CD4-positive, alpha-beta memory T cell (primary cell): ENCODE measurements around the gene ATP8A2. TPM values are rescaled to one million over a fixed set of nuclear protein-coding genes. Genes with fewer than 3 reads are reported as not detected.
"Not testable (repeated sequence)": the region's sequence is repeated elsewhere in the genome, so short reads cannot be mapped to it uniquely, and the experiment has no call there.

ENCODE experiments used
- CTCF ChIA-PET: fragments of 350-600 bp; sonication (Branson Sonifier 250); formaldehyde crosslinking; loops from one replicate; lab custom pipeline; 2021; ENCODE audit warnings: inconsistent platforms; ENCODE audit not compliant: partially characterized antibody; lab: Charles Lee
- POLR2A ChIA-PET: fragments of 350-600 bp; sonication (Branson Sonifier 250); formaldehyde crosslinking; loops from one replicate; lab custom pipeline; 2021; ENCODE audit not compliant: partially characterized antibody; lab: Charles Lee
- DNase-seq, 5 donors: peaks; one replicate each; pipeline versions ENCODE4 v3.0.0 to v3.0.0-alpha.2; 2020 to 2022; ENCODE audit warnings: mixed read lengths in 1 of 5
- H3K27ac ChIP-seq: one replicate; pipeline ENCODE4 v1.7.0; 2013; ENCODE audit warnings: low read depth, low read length
- H3K27me3 ChIP-seq: 2 replicates; pipeline ENCODE4 v1.7.0; 2013; ENCODE audit warnings: mild to moderate bottlenecking, low read length, moderate library complexity; ENCODE audit not compliant: insufficient read depth
- H3K36me3 ChIP-seq: 2 replicates; pipeline ENCODE4 v1.7.0; 2013; ENCODE audit warnings: mild to moderate bottlenecking, low read length, moderate library complexity; ENCODE audit not compliant: insufficient read depth
- H3K4me1 ChIP-seq: 2 replicates; pipeline ENCODE4 v1.7.0; 2013; ENCODE audit warnings: mild to moderate bottlenecking, low read length, moderate library complexity; ENCODE audit not compliant: insufficient read depth
- H3K4me3 ChIP-seq, 2 donors: one replicate each; pipeline ENCODE4 v1.7.0; 2013; ENCODE audit warnings: low read length in 2 of 2, mild to moderate bottlenecking in 1 of 2
- H3K9me3 ChIP-seq, 2 donors: one replicate each; pipeline ENCODE4 v1.7.0; 2013; ENCODE audit warnings: low read length in 2 of 2, control low read depth in 1 of 2; ENCODE audit not compliant: control insufficient read depth in 1 of 2
- H3K27ac Mint-ChIP-seq, 7 donors: one replicate each; pipeline ENCODE4 v1.8.0; 2020 to 2021; ENCODE audit warnings: mixed read lengths in 7 of 7, mild to moderate bottlenecking in 6 of 7, inconsistent platforms in 3 of 7, moderate library complexity in 3 of 7
- H3K27me3 Mint-ChIP-seq, 2 donors: one replicate each; pipeline ENCODE4 v1.8.0; 2020 to 2021; ENCODE audit warnings: mixed read lengths in 2 of 2
- H3K36me3 Mint-ChIP-seq, 2 donors: one replicate each; pipeline ENCODE4 v1.8.0; 2020 to 2021; ENCODE audit warnings: mixed read lengths in 2 of 2, inconsistent platforms in 1 of 2, mild to moderate bottlenecking in 1 of 2
- H3K4me1 Mint-ChIP-seq, 4 donors: one replicate each; pipeline ENCODE4 v1.8.0; 2020 to 2021; ENCODE audit warnings: mixed read lengths in 4 of 4, mild to moderate bottlenecking in 1 of 4
- H3K4me3 Mint-ChIP-seq, 8 donors: one replicate each; pipeline ENCODE4 v1.8.0; 2020 to 2021; ENCODE audit warnings: mixed read lengths in 8 of 8, mild to moderate bottlenecking in 7 of 8, moderate library complexity in 6 of 8, inconsistent platforms in 3 of 8
- H3K9me3 Mint-ChIP-seq, 8 donors: one replicate each; pipeline ENCODE4 v1.8.0; 2020 to 2021; ENCODE audit warnings: mixed read lengths in 8 of 8, mild to moderate bottlenecking in 5 of 8, inconsistent platforms in 3 of 8, moderate library complexity in 1 of 8
- intact Hi-C: fragments of 100-400 bp; cut with micrococcal nuclease; formaldehyde crosslinking; loops from one replicate; pipeline ENCODE4 v1.15.1; 2023
- polyA plus RNA-seq, 2 donors: library from polyadenylated mRNA; unstranded; fragments of 300-500 nt; fragmentation: Illumina TruSeq; gene quantifications; one replicate each; pipeline ENCODE4 v1.2.3, GENCODE V29; 2021
- total RNA-seq, 2 experiments: library from RNA; stranded (reverse); gene quantifications; one replicate each; pipeline ENCODE4 v1.2.3, GENCODE V29; 2021

The ATP8A2 gene
- total and polyA plus RNA-seq, 4 experiments from 2014 or later = 0.36 to 0.93 (median 0.67) TPM

DNA sequence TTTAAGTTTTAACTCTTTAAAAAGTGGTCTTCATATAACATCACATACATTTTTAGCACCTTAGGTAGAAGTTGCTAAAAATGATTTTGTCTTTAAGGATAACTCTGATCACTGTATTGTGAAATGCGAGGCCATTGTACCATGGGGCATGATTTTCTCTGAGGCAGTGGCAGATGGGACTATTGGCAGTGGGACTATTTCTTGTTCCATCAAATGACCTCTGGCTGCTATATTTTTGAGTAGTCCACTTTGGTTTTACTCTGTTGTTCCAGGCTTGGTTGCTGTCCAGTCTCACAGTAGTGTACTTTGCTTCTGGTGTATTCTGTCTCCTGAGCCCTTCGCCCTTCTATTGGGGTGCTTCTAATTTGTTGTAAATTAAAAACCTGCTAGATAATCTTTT, 156.5 kb downstream of the ATP8A2 start:
- H3K27me3 Mint-ChIP-seq = peaks cover 4 to 20% of the 10 kb centered on the region in 2 donors
- H3K9me3 Mint-ChIP-seq = peaks cover 0 to 41% (median 21%) of the 10 kb centered on the region in 8 donors
- H3K36me3 Mint-ChIP-seq = no peaks in the 10 kb centered on the region
- no peaks in the 10 kb centered on the region for H3K36me3 ChIP-seq
- H3K4me3 ChIP-seq = no peak overlapping the region
- H3K4me1 ChIP-seq = no peaks in the 10 kb centered on the region
- no peak overlapping the region for H3K4me3 Mint-ChIP-seq
- peaks cover 0 to 3% of the 10 kb centered on the region in 2 donors for H3K9me3 ChIP-seq
- peaks cover 3% of the 10 kb centered on the region for H3K27me3 ChIP-seq
- ChIA-PET CTCF (interaction anchor here (1.2 kb wide), 1 partner anchor 52 kb away, joined by 3 read pairs; no protein-coding TSS in a partner anchor), POLR2A (no interaction called here)
- intact Hi-C loops = no loop called here
- H3K27ac Mint-ChIP-seq = no peak overlapping the region
- no peak overlapping the region for H3K27ac ChIP-seq
- DNase-seq = no peak
- H3K4me1 Mint-ChIP-seq = no peaks in the 10 kb centered on the region

DNA sequence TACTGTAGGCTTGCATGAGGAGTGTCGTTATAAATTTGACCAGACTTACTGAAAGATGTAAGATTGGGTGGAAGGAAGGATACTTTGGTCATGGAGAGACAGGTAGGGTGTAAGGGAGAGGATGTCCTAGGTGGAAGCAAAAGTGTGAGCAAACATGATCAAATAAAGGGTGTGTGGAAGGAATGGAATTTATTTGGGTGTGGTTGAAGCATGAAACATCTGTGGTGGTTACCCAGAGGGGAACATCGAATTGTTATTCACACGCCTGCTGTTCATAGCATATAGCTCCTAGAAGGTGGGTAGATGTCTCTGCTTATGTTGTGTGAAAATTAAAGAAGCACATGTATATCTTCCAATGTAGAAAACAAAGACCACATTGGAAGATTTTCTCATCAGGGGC, 157.7 kb downstream of the ATP8A2 start:
- no peak overlapping the region for H3K4me3 ChIP-seq
- H3K4me3 Mint-ChIP-seq = no peak overlapping the region
- no peak overlapping the region for H3K27ac Mint-ChIP-seq
- H3K27me3 ChIP-seq = peaks cover 3% of the 10 kb centered on the region
- POLR2A ChIA-PET = no interaction called here
- no peaks in the 10 kb centered on the region for H3K4me1 Mint-ChIP-seq
- H3K27ac ChIP-seq = no peak overlapping the region
- H3K36me3 Mint-ChIP-seq = no peaks in the 10 kb centered on the region
- DNase-seq = no peak
- peaks cover 0 to 3% of the 10 kb centered on the region in 2 donors for H3K9me3 ChIP-seq
- H3K9me3 Mint-ChIP-seq = peaks cover 0 to 35% (median 17%) of the 10 kb centered on the region in 8 donors
- H3K27me3 Mint-ChIP-seq = peaks cover 4 to 19% of the 10 kb centered on the region in 2 donors
- intact Hi-C loops = no loop called here
- CTCF ChIA-PET = no interaction called here
- no peaks in the 10 kb centered on the region for H3K4me1 ChIP-seq
- H3K36me3 ChIP-seq = no peaks in the 10 kb centered on the region

DNA sequence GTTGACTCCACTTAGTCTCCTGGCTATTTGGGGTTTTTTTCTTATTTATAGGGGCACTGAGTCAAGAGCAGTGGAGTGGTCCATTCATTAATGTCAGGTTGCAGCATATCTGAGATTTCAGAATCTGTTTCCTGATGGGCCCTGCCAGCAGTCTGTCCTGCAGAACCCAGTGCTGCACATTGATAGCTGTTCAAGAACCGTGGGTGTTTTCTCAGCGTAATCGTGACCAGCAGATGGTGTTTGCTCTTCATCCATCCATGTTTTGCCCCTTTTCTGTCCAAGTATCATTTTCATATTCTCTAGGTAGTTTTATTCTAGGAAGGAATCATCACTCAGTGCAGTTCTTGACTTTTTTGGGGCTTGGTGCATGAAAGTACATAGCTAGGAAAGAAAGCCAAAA, 166.5 kb downstream of the ATP8A2 start:
- Histone ChIP-seq H3K27me3 (no peaks in the 10 kb centered on the region), H3K9me3 (no peaks in the 10 kb centered on the region), H3K36me3 (no peaks in the 10 kb centered on the region), H3K4me1 (no peaks in the 10 kb centered on the region), H3K27ac (no peak overlapping the region), H3K4me3 (no peak overlapping the region)
- intact Hi-C loops = no loop called here
- no peak overlapping the region for H3K27ac Mint-ChIP-seq
- H3K4me1 Mint-ChIP-seq = no peaks in the 10 kb centered on the region
- no peaks in the 10 kb centered on the region for H3K36me3 Mint-ChIP-seq
- no peak for DNase-seq
- H3K4me3 Mint-ChIP-seq = no peak overlapping the region
- peaks cover 3 to 4% of the 10 kb centered on the region in 2 donors for H3K27me3 Mint-ChIP-seq
- ChIA-PET CTCF (no interaction called here), POLR2A (no interaction called here)
- H3K9me3 Mint-ChIP-seq = no peaks in the 10 kb centered on the region

DNA sequence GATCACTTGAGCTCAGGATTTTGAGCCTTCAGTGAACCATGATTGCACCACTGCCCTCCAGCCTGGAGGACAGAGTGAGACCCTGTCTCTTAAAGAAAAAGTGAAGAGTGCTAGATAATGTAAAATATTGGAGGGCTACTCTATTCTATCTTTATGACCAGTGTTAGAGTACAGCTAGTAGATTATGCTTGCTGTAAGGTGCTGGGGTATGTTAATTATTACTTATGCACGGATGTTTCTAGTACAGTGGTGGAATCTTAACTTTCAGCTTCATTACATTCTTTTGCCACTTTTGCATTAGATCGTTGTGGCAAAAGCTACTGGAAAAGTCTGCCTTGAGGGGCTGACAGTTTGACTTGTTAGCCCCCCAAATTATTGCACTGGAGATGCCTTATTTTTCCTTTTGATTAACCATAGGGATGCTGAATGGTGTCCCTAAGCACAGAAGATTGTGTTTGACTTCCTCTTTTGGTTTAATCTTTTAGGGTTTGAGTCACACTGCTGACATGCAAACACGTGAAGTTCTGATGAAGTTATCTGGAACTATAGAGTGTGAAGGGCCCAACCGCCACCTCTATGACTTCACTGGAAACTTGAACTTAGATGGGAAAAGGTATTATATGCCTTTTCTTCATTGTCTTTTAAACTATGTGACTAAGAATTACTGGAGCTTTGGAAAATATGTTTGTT, 169.8 kb downstream of the ATP8A2 start:
- H3K9me3 Mint-ChIP-seq = no peaks in the 10 kb centered on the region
- intact Hi-C loops = no loop called here
- POLR2A ChIA-PET = no interaction called here
- H3K4me1 Mint-ChIP-seq = no peaks in the 10 kb centered on the region
- H3K27ac ChIP-seq = no peak overlapping the region
- H3K27ac Mint-ChIP-seq = no peak overlapping the region
- no peaks in the 10 kb centered on the region for H3K36me3 Mint-ChIP-seq
- DNase-seq = no peak
- H3K36me3 ChIP-seq = no peaks in the 10 kb centered on the region
- no peak overlapping the region for H3K4me3 Mint-ChIP-seq
- H3K9me3 ChIP-seq = no peaks in the 10 kb centered on the region
- CTCF ChIA-PET = no interaction called here
- peaks cover 6 to 9% of the 10 kb centered on the region in 2 donors for H3K27me3 Mint-ChIP-seq
- H3K4me1 ChIP-seq = no peaks in the 10 kb centered on the region
- no peaks in the 10 kb centered on the region for H3K27me3 ChIP-seq
- H3K4me3 ChIP-seq = no peak overlapping the region

DNA sequence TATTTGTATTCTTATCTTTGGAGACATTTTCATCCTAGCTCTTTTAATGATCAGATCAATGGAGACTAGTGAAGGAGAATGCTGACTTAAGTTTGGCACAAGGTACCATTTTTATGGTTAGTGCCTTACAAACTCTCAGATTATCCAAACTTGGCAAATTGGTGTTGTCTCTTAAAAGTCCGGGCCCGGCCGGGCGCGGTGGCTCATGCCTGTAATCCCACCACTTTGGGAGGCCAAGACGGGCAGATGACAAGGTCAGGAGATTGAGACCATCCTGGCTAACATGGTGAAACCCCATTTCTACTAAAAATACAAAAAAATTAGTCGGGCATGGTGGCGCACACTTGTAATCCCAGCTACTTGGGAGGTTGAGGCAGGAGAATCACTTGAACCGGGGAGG, 177.2 kb downstream of the ATP8A2 start:
- H3K9me3 Mint-ChIP-seq, H3K4me3 Mint-ChIP-seq, H3K27me3 ChIP-seq, H3K27ac ChIP-seq, intact Hi-C loops, CTCF ChIA-PET, DNase-seq, POLR2A ChIA-PET, H3K4me1 Mint-ChIP-seq, H3K9me3 ChIP-seq, H3K4me3 ChIP-seq, H3K36me3 ChIP-seq, H3K4me1 ChIP-seq, H3K36me3 Mint-ChIP-seq, H3K27ac Mint-ChIP-seq: not testable (repeated sequence)
- peaks cover 15 to 21% of the 10 kb centered on the region in 2 donors for H3K27me3 Mint-ChIP-seq

DNA sequence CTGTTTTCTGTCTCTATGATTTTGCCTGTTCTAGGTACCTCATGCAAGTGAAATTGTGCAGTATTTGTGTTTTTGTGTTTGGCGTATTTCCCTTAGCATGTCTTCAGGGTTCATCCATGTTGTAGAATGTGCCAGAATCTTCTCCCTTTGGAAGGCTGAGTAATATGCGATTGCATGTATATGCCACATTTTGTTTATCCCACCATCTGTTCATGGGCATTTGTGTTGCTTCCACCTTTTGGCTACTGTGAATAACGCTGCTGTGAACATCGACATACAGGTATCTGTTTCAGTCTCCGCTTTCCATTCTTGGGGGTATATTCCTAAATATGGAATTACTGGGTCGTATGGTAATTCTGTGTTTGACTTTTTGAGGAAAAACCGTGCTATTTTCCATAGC, 190.0 kb downstream of the ATP8A2 start:
- no peaks in the 10 kb centered on the region for H3K36me3 Mint-ChIP-seq
- POLR2A ChIA-PET = no interaction called here
- CTCF ChIA-PET = no interaction called here

DNA sequence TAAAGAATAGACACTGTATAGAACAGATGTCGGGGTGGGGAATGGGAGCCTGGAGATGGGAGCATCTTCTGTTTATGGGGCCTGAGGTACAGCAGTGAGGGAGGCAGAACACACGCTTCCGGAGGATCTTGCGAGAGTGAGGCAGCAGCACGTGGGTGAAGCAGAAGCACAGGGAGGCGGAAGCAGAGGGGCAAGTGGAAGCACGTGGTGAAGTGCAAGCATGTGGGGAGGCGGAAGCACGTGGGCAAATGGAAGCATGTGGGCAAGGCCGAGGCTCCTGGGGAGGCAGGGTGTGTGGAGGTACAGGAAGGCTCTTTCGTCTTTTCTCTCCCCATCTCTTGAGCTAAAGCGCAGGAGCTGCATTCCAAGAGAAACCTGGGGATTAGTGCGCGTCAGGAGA, 198.4 kb downstream of the ATP8A2 start:
- CTCF ChIA-PET = interaction anchor here (1.6 kb wide), 1 partner anchor 10 kb away, joined by 4 read pairs; no protein-coding TSS in a partner anchor
- Histone ChIP-seq H3K9me3 (no peaks in the 10 kb centered on the region), H3K36me3 (no peaks in the 10 kb centered on the region), H3K4me3 (no peak overlapping the region), H3K4me1 (no peaks in the 10 kb centered on the region), H3K27ac (no peak overlapping the region), H3K27me3 (no peaks in the 10 kb centered on the region)
- no peaks in the 10 kb centered on the region for H3K36me3 Mint-ChIP-seq
- DNase-seq = no peak
- H3K4me3 Mint-ChIP-seq = no peak overlapping the region
- POLR2A ChIA-PET = no interaction called here
- H3K27me3 Mint-ChIP-seq = peaks cover 12 to 33% of the 10 kb centered on the region in 2 donors
- H3K9me3 Mint-ChIP-seq = no peaks in the 10 kb centered on the region
- intact Hi-C loops = no loop called here
- peaks cover 0 to 2% (median 0%) of the 10 kb centered on the region in 4 donors for H3K4me1 Mint-ChIP-seq
- no peak overlapping the region for H3K27ac Mint-ChIP-seq

More for the DNA sequence above, 190.0 kb downstream of the ATP8A2 start:
- Histone ChIP-seq H3K36me3 (no peaks in the 10 kb centered on the region), H3K27me3 (no peaks in the 10 kb centered on the region), H3K27ac (no peak overlapping the region), H3K4me1 (no peaks in the 10 kb centered on the region), H3K9me3 (no peaks in the 10 kb centered on the region), H3K4me3 (no peak overlapping the region)
- H3K4me3 Mint-ChIP-seq = no peak overlapping the region
- intact Hi-C loops = no loop called here
- peaks cover 14 to 18% of the 10 kb centered on the region in 2 donors for H3K27me3 Mint-ChIP-seq
- DNase-seq = no peak
- H3K4me1 Mint-ChIP-seq = no peaks in the 10 kb centered on the region
- H3K27ac Mint-ChIP-seq = no peak overlapping the region
- H3K9me3 Mint-ChIP-seq = peaks cover 0 to 2% (median 0%) of the 10 kb centered on the region in 8 donors
